Measurements from ENCODE around the gene WASF1.

DNA sequence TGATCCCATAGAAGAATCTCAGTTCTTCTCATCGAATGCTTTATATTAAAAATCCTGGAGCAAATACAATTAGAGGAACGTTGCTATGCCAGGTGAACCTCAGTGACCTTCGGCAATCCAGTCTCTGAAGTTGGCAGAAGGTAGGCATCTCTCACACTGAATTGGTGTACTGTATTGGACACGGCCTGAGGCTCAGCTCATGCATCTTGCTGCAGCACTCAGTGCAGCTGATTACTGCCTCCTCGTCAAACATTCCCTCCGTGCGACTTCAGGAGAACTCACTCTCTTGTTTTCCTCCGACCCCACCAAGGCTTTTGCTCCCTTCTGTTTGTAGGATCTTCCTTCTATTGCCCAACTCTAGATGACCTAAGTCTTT, 110.9 kb downstream of the WASF1 start:
- TF ChIP-seq, protein P1, sequence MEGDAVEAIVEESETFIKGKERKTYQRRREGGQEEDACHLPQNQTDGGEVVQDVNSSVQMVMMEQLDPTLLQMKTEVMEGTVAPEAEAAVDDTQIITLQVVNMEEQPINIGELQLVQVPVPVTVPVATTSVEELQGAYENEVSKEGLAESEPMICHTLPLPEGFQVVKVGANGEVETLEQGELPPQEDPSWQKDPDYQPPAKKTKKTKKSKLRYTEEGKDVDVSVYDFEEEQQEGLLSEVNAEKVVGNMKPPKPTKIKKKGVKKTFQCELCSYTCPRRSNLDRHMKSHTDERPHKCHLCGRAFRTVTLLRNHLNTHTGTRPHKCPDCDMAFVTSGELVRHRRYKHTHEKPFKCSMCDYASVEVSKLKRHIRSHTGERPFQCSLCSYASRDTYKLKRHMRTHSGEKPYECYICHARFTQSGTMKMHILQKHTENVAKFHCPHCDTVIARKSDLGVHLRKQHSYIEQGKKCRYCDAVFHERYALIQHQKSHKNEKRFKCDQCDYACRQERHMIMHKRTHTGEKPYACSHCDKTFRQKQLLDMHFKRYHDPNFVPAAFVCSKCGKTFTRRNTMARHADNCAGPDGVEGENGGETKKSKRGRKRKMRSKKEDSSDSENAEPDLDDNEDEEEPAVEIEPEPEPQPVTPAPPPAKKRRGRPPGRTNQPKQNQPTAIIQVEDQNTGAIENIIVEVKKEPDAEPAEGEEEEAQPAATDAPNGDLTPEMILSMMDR (IDR thresholded peaks at IDR 0.05; ENCODE audit: poor library complexity): no peak
- TF ChIP-seq EZH2 (IDR thresholded peaks at IDR 0.05; ENCODE audit: borderline replicate concordance) (no peak), EZH2phosphoT487 (IDR thresholded peaks at IDR 0.05; ENCODE audit: low read depth, severe bottlenecking, unreplicated experiment) (no peak)
